Activated T-cell treated with anti-CD3 and anti-CD28 coated beads, Interleukin-2, amount 50 U/mL, for 48 hours (primary cell): ENCODE results near the gene IQGAP3.
"Not testable (repeated sequence)": the region's sequence is repeated elsewhere in the genome, so short reads cannot be mapped to it uniquely, and the experiment has no call there.

Experiments
- DNase-seq, 2 experiments: peaks; one replicate each; pipeline ENCODE4 v3.0.0-alpha.2; 2020

The IQGAP3 gene

GRCh38 chr1:156594190-156594589 is 21.8 kb upstream of the IQGAP3 start:
- no peak for DNase-seq

GRCh38 chr1:156593661-156593989 is 21.3 kb upstream of the IQGAP3 start:
- no peak for DNase-seq

- no peak for DNase-seq
Measured at GRCh38 chr1:156592910-156593660, 20.7 kb upstream of the IQGAP3 start.

- DNase-seq = no peak
Measured at GRCh38 chr1:156592158-156592909, 20.0 kb upstream of the IQGAP3 start.

GRCh38 chr1:156591432-156592157 is 19.2 kb upstream of the IQGAP3 start, which contains the start of gene NAXE:
Gene NAXE (plus strand): TSS chr1:156591776. CDS start chr1:156591805, 29 bp downstream.
- DNase-seq = peak; percentile 79 to 84

GRCh38 chr1:156591181-156591431 is 18.7 kb upstream of the IQGAP3 start:
- DNase-seq = no peak

- no peak for DNase-seq
Measured at GRCh38 chr1:156590326-156591180, 18.2 kb upstream of the IQGAP3 start.

- no peak for DNase-seq
Measured at GRCh38 chr1:156589546-156589945, 17.2 kb upstream of the IQGAP3 start.

- not testable (repeated sequence) for DNase-seq
Measured at GRCh38 chr1:156587927-156588326, 15.6 kb upstream of the IQGAP3 start.

- no peak for DNase-seq
Measured at GRCh38 chr1:156586892-156587477, 14.6 kb upstream of the IQGAP3 start.

- DNase-seq = no peak
Measured at GRCh38 chr1:156586323-156586722, 14.0 kb upstream of the IQGAP3 start.

- DNase-seq = no peak
Measured at GRCh38 chr1:156584813-156585212, 12.4 kb upstream of the IQGAP3 start.

- DNase-seq = peak; percentile 75 to 81
Measured at GRCh38 chr1:156583821-156584622, 11.7 kb upstream of the IQGAP3 start.

- peak; percentile 52 to 58 for DNase-seq
Measured at GRCh38 chr1:156582388-156583017, 10.1 kb upstream of the IQGAP3 start.

GRCh38 chr1:156581661-156582387 is 9.5 kb upstream of the IQGAP3 start:
- peak; percentile 65 to 73 for DNase-seq

GRCh38 chr1:156579472-156579871 is 7.1 kb upstream of the IQGAP3 start, which contains the start of gene TTC24:
Gene TTC24 (plus strand): TSS chr1:156579723. CDS start chr1:156581365, 1,642 bp downstream.
- DNase-seq = no peak

- DNase-seq = no peak
Measured at GRCh38 chr1:156578055-156578454, 5.7 kb upstream of the IQGAP3 start.

GRCh38 chr1:156577550-156577949 is 5.2 kb upstream of the IQGAP3 start:
- no peak for DNase-seq

GRCh38 chr1:156574039-156574633 is 1.8 kb upstream of the IQGAP3 start:
- DNase-seq = no peak

- DNase-seq = no peak
Measured at GRCh38 chr1:156572663-156573018, 276 bp upstream of the IQGAP3 start.
